K562 (cell line): Measurements from ENCODE around the gene TAOK2. TPM values are rescaled to one million over a fixed set of nuclear protein-coding genes. Genes with fewer than 3 reads are reported as not detected.
A peak's percentile ranks its signal among the peaks of the same experiment; 100 is the strongest.

Experiments used
- BCL6 ChIP-seq: fragments of 250-450 bp; sonication (Bioruptor Pico); IDR thresholded peaks from 2 replicates; pipeline ENCODE4 v1.4.0; 2020
- CHD7 ChIP-seq: fragments of 200-600 bp; sonication (generic); IDR thresholded peaks from one replicate; pipeline ENCODE4 v1.6.1; 2012; ENCODE audit warnings: mild to moderate bottlenecking, low read depth, low read length, inconsistent platforms
- CREB3L1 ChIP-seq: fragments of 450-650 bp; IDR thresholded peaks from 2 replicates; pipeline ENCODE4 v1.6.1; 2014; ENCODE audit warnings: low read depth, mild to moderate bottlenecking, moderate library complexity, borderline replicate concordance
- ERF ChIP-seq: fragments of 450-650 bp; formaldehyde crosslinking; IDR thresholded peaks from 2 replicates; pipeline ENCODE4 v1.4.0; 2020; ENCODE audit warnings: mild to moderate bottlenecking, mixed read lengths
- GTF3C2 ChIP-seq: IDR thresholded peaks from 3 replicates; pipeline ENCODE4 v1.6.1; 2011; ENCODE audit warnings: borderline replicate concordance, mild to moderate bottlenecking, moderate library complexity; ENCODE audit not compliant: insufficient read length; ENCODE audit errors: extremely low read depth
- HDAC8 ChIP-seq: fragments of 450-650 bp; IDR thresholded peaks from 2 replicates; pipeline ENCODE4 v1.6.1; 2016; ENCODE audit warnings: mild to moderate bottlenecking, missing genetic modification characterization, moderate library complexity, missing compliant biosample characterization
- MBD2 ChIP-seq: sonication (generic); IDR thresholded peaks from 2 replicates; pipeline ENCODE4 v1.6.1; 2016; ENCODE audit warnings: low read depth, borderline replicate concordance
- POLR2H ChIP-seq: IDR thresholded peaks from 2 replicates; pipeline ENCODE4 v1.6.1; 2016; ENCODE audit warnings: missing genetic modification characterization, low read depth, mild to moderate bottlenecking, control low read depth, missing compliant biosample characterization, moderate library complexity
- TRIM28 ChIP-seq: fragments of 450-650 bp; IDR thresholded peaks from 2 replicates; pipeline ENCODE4 v1.6.1; 2017
- YY1 ChIP-seq, 3 experiments: IDR thresholded peaks; 2 replicates each; pipeline ENCODE4 v1.6.1; 2011; ENCODE audit warnings: low read length in 2 of 3, mild to moderate bottlenecking in 2 of 3, moderate library complexity in 2 of 3, borderline replicate concordance in 1 of 3, control low read depth in 1 of 3, low read depth in 1 of 3; ENCODE audit not compliant: insufficient read depth in 3 of 3, insufficient replicate concordance in 2 of 3, control insufficient read depth in 1 of 3, insufficient read length in 1 of 3; ENCODE audit errors: extremely low read depth in 1 of 3
- ZNF77 ChIP-seq: fragments of 250-450 bp; sonication (Bioruptor Pico); IDR thresholded peaks from 2 replicates; pipeline ENCODE4 v1.5.0; 2020
- polyA plus RNA-seq, 8 experiments: library from polyadenylated mRNA; depleted of rRNA in 4 of 8; stranded (reverse) in 5 of 8; unstranded in 3 of 8; fragments of >200 nt; fragmentation: Nextera tagmentation in 2 of 8; fragmentation: Illumina TruSeq in 1 of 8; extraction: Ambion mirVana in 2 of 8; extraction: Trizol in 1 of 8; gene quantifications; 2 replicates each; pipeline versions ENCODE4 v1.2.1 to v1.2.3, GENCODE V29; 2011 to 2014; ENCODE audit warnings: inconsistent platforms in 1 of 8, missing spikeins in 1 of 8
- total RNA-seq, 7 experiments: library from RNA; depleted of rRNA in 6 of 7; stranded (reverse); fragments of >200 nt in 6 of 7; fragmentation: Illumina TruSeq in 2 of 7; extraction: Trizol in 2 of 7; gene quantifications; 2 replicates each; pipeline versions ENCODE4 v1.2.1 to v1.2.3, GENCODE V29; 2011 to 2021; ENCODE audit warnings: low replicate concordance in 1 of 7

TAOK2 gene
- total and polyA plus RNA-seq, 9 of the 15 experiments (the other 6 are each of a cell fraction or from before 2014, with no cell fraction given), result 0.10 to 41.8 (median 13.7) TPM

- TF ChIP-seq CHD7, result no peak
- TF ChIP-seq BCL6 (CRISPR knock-in tag), result no peak
- TF ChIP-seq POLR2H (tag), result no peak
- peak; percentile 73 to 93 (median 87) for TF ChIP-seq YY1 (IDR thresholded peaks at IDR 0.05; ENCODE audit: borderline replicate concordance in 1 of 3, control insufficient read depth in 1 of 3, extremely low read depth in 1 of 3, insufficient read depth in 3 of 3, insufficient read length in 1 of 3, insufficient replicate concordance in 2 of 3, low read depth in 1 of 3, low read length in 2 of 3)
- peak; percentile 16; the same call in 1 of the 2 replicates for TF ChIP-seq MBD2
- TF ChIP-seq TRIM28, result no peak
- TF ChIP-seq ZNF77 (CRISPR knock-in tag), result no peak
- TF ChIP-seq GTF3C2, result no peak
- 0 out of 2 replicates have a peak, but pooled peaks have one; percentile 71 for TF ChIP-seq CREB3L1
- TF ChIP-seq HDAC8 (tag), result 0 out of 2 replicates have a peak, but pooled peaks have one; percentile 53
- no peak for TF ChIP-seq ERF (CRISPR knock-in tag)
These were observed 21.7 kb downstream of the TAOK2 start, which contains the start of gene HIRIP3 (continued) for GRCh38 chr16:29995324-29995910.
